HG02970 (cell line): Measurements from ENCODE around the gene GALNT3.

Experiments used
- ATAC-seq: cut with Tn5 transposase; IDR thresholded peaks from one replicate; pipeline ENCODE4 v1.9.1; 2021; ENCODE audit warnings: mild to moderate bottlenecking, moderate library complexity, moderate number of reproducible peaks; ENCODE audit not compliant: unreplicated experiment, low FRiP score

The GALNT3 gene

GRCh38 chr2:165793779-165794535 is at the start of gene GALNT3:
GALNT3 (minus strand) TSS chr2:165794247; CDS start chr2:165770700, 23,547 bp downstream.
- peak; percentile 27 for ATAC-seq

- ATAC-seq = no peak
Observed at GRCh38 chr2:165843351-165843750, 49.3 kb upstream of the GALNT3 start.

GRCh38 chr2:165840333-165840958 is 46.4 kb upstream of the GALNT3 start:
- no peak for ATAC-seq

GRCh38 chr2:165839610-165840009 is 45.6 kb upstream of the GALNT3 start:
- ATAC-seq = no peak

GRCh38 chr2:165837122-165837521 is 43.1 kb upstream of the GALNT3 start:
- no peak for ATAC-seq

GRCh38 chr2:165835363-165835762 is 41.3 kb upstream of the GALNT3 start:
- ATAC-seq = no peak

- no peak for ATAC-seq
Observed at GRCh38 chr2:165833156-165833555, 39.1 kb upstream of the GALNT3 start.

GRCh38 chr2:165827921-165828276 is 33.9 kb upstream of the GALNT3 start:
- ATAC-seq = no peak

GRCh38 chr2:165827016-165827920 is 33.2 kb upstream of the GALNT3 start:
- no peak for ATAC-seq

GRCh38 chr2:165825041-165825440 is 31.0 kb upstream of the GALNT3 start:
- ATAC-seq = no peak

GRCh38 chr2:165820296-165820695 is 26.2 kb upstream of the GALNT3 start:
- ATAC-seq = no peak

GRCh38 chr2:165818920-165819319 is 24.9 kb upstream of the GALNT3 start:
- ATAC-seq = no peak

GRCh38 chr2:165815299-165816141 is 21.5 kb upstream of the GALNT3 start:
- ATAC-seq = no peak

GRCh38 chr2:165814473-165814872 is 20.4 kb upstream of the GALNT3 start:
- ATAC-seq = no peak

GRCh38 chr2:165811592-165812370 is 17.7 kb upstream of the GALNT3 start:
- ATAC-seq = no peak

- ATAC-seq = no peak
Observed at GRCh38 chr2:165810418-165810817, 16.4 kb upstream of the GALNT3 start.

GRCh38 chr2:165804719-165805118 is 10.7 kb upstream of the GALNT3 start:
- no peak for ATAC-seq

GRCh38 chr2:165803123-165803760 is 9.2 kb upstream of the GALNT3 start:
- no peak for ATAC-seq

- no peak for ATAC-seq
Observed at GRCh38 chr2:165801176-165801575, 7.1 kb upstream of the GALNT3 start.
